Measurements from ENCODE around the gene SQSTM1.

Gene SQSTM1

DNA sequence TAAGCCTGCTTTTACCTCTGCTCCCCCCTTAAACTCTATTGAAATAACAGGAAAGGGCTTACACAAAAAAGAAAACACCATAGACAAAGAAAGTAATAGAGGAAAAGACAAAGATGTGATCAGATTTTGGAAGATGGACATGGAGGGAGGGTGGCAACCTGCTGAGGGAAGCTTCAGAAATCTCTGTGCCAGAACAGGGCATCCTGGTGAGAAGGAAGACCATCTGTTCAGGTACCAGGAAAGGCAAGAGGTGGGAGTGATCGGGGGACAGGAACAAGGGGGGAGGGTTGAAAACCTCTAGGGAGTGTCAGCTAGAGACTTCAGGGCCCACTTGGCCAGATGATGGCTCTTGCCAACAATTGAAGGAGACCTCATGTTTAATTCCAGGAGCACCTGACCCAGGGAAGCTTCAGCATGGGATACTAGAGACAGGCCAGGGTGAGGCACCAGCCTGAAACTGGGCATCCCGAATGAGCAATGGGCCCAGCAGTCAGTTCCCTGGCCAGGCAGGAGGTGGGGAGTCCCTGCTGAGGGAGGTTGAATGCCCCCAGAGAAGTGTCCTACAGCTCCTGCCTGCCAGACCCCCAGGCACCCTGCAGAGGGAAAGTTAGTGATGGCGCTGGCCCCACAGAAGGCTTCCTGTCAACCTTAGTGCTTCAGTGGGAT is 8.2 kb downstream of the SQSTM1 start:
- no peak for DNase-seq (ENCODE audit: low spot score)
- H3K4me3 ChIP-seq: no peak overlapping the region
- TF ChIP-seq, protein P1, sequence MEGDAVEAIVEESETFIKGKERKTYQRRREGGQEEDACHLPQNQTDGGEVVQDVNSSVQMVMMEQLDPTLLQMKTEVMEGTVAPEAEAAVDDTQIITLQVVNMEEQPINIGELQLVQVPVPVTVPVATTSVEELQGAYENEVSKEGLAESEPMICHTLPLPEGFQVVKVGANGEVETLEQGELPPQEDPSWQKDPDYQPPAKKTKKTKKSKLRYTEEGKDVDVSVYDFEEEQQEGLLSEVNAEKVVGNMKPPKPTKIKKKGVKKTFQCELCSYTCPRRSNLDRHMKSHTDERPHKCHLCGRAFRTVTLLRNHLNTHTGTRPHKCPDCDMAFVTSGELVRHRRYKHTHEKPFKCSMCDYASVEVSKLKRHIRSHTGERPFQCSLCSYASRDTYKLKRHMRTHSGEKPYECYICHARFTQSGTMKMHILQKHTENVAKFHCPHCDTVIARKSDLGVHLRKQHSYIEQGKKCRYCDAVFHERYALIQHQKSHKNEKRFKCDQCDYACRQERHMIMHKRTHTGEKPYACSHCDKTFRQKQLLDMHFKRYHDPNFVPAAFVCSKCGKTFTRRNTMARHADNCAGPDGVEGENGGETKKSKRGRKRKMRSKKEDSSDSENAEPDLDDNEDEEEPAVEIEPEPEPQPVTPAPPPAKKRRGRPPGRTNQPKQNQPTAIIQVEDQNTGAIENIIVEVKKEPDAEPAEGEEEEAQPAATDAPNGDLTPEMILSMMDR (IDR thresholded peaks at IDR 0.05): no peak
- peak overlapping the region in 1 of 2 donors; percentile 9 for H3K27ac ChIP-seq

DNA sequence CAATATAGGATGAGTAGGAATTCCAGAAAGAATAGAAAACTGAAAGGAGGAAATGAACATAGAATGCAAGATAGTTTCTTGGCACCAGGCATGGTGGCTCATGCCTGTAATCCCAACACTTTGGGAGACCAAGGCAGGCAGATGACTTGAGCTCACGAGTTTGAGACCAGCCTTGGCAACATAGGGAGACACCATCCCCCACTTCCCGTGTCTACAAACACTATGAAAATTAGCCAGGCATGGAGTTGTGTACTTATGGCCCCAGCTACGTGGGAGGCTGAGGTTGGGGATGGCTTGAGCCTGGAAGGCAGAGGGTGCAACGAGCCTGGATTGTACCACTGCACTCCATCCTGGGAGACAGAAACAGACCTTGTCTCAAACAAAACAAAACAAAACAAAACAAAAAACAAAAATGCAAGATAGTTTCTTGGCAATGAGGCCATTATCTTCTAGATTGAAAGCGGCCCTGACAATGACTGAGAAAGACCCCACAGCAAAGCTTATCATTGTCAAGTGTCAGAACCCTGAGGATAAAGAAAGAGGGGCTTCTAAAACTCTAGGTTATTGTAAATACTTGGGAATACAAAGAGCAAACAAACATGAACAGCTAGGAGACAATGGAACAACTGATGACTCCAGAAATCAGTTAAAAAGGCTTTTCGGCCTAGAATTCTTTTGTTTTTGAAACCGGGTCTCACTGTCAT is 9.2 kb downstream of the SQSTM1 start:
- DNase-seq (ENCODE audit: low spot score): no peak
- no peak overlapping the region for H3K4me3 ChIP-seq
- H3K27ac ChIP-seq: no peak overlapping the region
- TF ChIP-seq, protein P1 (IDR thresholded peaks at IDR 0.05): no peak

DNA sequence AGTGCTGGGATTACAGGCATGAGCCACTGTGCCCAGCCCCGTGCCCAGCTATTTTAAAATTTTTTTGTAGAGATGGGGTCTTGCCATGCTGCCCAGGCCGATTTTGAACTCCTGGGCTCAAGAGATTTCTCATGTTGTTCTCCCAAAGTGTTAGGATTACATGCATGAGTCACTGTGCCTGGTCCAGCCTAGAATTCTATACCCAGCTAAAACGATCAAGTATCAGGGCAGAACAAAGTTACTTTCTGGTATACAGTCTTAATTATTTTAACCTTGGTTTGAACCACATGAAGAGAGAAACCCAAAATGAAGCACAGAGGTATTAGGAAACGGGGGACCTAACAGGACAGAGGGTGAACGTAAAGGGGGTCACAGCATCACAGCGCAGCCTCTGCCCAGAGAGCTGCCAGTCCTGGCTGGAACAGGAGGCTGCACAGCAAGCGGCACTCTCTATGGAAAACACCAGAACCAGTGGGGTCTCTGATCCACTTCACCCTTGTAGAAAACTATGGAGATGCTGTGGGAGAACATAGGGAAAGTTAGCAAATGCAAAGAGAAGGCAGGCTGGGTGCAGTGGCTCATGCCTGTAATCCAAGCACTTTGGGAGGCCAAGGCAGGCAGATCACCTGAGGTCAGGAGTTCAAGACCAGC is 10.2 kb downstream of the SQSTM1 start:
- Histone ChIP-seq H3K4me3 (no peak overlapping the region), H3K27ac (no peak overlapping the region)
- TF ChIP-seq, protein P1 (IDR thresholded peaks at IDR 0.05): no peak
- no peak for DNase-seq (ENCODE audit: low spot score)

DNA sequence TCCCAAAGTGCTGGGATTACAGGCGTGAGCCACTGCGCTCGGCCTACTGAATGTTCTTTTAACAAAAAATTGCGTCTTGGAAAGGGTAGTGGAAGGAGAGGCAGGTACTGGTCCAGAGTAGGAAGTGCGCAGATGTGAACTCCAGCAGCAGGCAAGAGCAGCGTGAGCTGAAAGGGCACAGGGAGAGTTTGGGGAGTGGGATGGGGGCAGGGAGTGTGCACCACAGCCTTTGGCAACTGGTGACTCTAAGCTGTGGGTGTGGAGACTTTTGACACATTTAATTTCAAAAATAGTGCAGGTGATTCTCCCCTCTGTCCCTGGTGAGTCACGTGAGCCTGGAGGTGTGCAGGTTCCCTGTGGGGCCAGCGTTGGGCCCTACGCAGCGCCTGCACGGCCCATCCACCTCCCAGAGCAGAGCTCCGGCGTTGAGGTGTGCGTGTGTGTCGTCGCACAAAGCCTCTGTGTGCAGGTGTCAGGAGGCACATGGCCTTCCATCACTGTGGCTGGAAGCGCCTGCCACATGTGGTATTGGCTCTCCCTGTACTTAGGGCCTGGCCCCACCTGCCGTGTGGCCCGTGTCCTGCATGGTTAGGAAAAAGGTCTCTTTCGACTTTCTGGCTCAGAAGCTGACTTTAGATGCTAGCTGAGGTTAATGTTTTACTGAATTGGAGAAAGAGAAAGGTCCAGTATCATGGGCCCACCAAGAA is 11.5 kb downstream of the SQSTM1 start:
- DNase-seq (ENCODE audit: low spot score): no peak
- H3K27ac ChIP-seq: no peak overlapping the region
- TF ChIP-seq, protein P1 (IDR thresholded peaks at IDR 0.05): no peak
- H3K4me3 ChIP-seq: no peak overlapping the region

DNA sequence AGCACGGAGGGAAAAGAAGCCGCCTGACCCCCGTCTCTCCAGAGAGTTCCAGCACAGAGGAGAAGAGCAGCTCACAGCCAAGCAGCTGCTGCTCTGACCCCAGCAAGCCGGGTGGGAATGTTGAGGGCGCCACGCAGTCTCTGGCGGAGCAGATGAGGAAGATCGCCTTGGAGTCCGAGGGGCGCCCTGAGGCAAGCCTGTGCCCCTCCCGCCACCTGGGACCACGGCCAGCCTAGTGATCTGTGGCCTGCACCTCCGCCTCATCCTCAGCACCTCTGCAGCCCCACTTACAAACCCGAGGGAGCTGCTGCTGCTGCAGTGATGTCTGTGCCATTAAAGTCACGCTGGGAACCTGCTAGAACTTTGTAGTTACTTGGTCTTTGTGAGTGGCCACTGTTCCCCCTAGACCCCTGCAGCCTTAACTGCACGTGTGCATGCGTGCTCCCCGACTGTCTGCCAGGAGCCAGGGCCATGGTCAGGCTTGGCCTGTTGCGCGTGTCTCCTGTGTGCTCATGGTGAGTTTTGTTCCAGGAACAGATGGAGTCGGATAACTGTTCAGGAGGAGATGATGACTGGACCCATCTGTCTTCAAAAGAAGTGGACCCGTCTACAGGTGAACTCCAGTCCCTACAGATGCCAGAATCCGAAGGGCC is 12.5 kb downstream of the SQSTM1 start:
- no peak overlapping the region for H3K27ac ChIP-seq
- no peak for DNase-seq (ENCODE audit: low spot score)
- H3K4me3 ChIP-seq: no peak overlapping the region
- TF ChIP-seq, protein P1 (IDR thresholded peaks at IDR 0.05): no peak

DNA sequence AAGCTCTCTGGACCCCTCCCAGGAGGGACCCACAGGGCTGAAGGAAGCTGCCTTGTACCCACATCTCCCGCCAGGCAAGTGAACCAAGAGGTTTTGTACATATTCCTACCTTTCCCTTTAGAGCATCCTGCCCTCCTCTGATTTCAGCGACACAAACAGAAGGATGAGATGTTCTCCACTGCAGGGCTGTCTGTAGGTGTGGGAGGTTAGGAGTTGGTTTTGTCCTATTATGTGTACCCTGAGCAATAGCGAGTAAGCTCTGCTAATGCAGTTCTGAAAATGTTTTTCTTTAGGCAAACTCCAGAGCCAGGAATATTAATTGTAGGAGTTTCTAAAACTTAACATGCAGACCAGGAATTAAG is 13.0 kb downstream of the SQSTM1 start:
- Histone ChIP-seq H3K4me3 (no peak overlapping the region), H3K27ac (no peak overlapping the region)
- TF ChIP-seq, protein P1 (IDR thresholded peaks at IDR 0.05): no peak
- no peak for DNase-seq (ENCODE audit: low spot score)
